ENCODE measurements around the gene CD24.
"Not testable (repeated sequence)": the region's sequence is repeated elsewhere in the genome, so short reads cannot be mapped to it uniquely, and the experiment has no call there.

CD24 gene

DNA sequence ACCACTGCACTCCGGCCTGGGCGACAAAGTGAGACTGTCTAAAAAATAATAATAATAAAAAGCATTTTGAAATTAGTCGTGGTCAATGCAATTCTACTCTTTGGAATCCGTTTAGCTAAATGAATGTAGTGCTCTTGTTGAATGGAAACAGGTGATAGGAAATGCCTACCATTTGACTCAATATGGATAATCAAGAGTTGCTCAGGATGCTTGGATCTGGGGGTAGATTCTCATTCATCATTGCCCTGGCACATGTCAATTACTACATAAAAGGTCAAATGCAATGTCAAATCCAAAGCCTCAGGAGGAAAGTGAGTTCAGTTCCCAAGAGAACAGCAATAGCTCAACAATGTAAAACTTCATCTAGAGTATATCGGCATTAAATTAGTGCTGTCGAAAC lies 3.8 kb downstream of the CD24 start:
- DNase-seq (ENCODE audit: low read depth in 1 of 2, low spot score in 1 of 2) = not testable (repeated sequence)

DNA sequence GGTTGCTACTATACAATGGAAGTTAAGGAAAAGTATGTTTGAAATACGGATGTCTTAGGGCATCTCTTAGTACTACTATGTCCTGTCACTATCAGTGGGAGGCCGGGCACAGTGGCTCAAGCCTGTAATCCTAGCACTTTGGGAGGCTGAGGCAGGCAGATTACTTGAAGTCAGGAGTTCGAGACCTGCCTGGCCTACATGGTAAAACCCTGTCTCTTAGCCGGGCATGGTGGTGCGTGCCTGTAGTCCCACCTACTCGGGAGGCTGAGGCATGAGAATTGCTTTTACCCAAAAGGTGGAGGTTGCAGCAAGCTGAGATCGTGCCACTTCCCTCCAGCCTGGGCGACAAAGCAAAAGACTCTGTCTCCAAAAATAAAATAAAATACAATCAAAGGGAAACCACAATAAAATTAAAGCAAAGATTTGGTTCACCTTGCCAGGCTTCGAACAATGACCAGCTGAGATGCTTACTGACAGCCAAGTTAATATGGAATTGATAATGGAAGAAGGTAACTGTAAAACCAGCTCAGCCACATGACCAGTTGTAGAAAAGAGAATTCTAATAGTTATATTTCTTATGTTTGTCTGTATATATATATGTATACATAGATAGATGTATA lies 6.5 kb downstream of the CD24 start:
- DNase-seq (ENCODE audit: low read depth in 1 of 2, low spot score in 1 of 2) = no peak

DNA sequence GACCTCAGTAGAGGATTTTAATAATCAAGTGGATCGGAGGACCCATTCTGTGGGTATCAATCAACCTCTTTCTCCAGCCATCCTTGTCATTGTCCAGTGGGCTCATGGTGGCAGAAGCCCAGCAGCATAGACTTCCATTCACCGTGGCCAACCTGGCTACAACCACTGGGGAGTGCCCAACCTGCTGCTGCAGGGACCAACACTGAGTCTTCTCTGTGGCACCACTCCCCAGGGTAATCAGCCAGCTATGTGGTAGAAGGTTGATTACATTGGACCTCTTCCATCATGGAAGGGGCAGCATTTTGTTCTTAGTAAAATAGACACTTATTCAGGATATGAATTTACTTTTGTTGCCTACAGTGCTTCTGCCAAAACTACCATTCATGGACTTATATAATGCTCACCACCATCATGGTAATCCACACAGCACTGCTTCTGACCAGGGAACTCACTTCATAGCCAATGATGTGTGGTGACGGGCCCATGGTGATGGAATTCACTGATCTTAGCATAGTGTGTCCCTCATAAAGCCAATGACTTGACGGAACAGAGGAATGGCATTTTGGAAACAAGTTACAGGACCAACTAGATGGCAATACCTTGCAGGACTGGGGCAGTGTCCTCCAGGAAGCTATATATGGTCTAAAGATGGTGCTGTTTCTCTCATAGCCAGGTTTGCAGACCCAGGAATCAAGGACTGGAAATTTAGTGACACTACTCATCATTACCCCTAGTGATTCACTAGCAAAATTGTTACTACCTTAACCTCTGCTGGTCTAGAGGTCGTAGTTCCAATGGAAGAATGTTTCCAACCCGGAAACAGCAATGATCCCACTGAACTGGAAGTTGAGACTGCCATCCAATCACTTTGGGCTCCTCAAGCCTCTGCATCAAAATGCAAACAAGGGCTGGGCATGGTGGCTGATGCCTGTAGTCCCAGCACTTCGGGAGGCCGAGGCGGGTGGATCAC lies 7.6 kb downstream of the CD24 start:
- no peak for DNase-seq (ENCODE audit: low read depth in 1 of 2, low spot score in 1 of 2)

DNA sequence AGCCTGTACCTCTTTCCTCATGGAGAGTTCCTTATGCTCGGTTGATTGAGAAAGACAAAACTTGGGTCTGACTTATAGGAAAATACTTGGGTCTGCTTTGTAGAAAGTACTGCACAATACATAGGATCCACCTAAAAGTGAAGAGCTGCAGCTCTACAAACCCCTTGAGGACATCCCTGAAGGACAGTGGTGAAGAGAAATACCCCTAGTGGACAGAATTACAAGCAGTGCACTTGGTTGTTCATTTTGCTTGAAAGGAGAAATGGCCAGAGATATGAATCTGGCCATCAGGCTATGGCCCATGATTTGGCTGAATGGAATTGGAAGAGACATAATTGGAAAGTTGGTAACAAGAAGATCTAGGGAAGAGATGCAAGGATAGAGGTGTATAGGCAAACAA lies 8.3 kb downstream of the CD24 start:
- no peak for DNase-seq (ENCODE audit: low read depth in 1 of 2, low spot score in 1 of 2)

DNA sequence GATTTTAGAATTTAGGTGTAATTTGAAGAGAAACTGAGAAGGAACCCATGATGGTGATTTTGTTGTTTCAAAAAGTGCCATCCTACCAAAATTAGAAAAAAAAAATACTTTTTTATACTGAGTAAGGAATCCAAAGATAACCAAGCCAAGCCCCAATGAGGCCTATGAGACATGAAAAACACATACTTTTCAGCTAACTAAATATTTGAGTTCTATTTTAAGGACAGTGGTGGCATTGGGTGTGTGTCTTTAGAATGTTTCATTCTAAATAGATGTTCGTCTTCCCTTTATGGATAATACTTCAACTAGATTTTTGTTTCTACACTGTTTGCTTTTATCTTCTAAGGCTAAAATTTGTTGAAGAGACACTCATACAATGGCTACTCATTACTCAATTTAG lies 9.6 kb downstream of the CD24 start:
- DNase-seq (ENCODE audit: low read depth in 1 of 2, low spot score in 1 of 2) = no peak

DNA sequence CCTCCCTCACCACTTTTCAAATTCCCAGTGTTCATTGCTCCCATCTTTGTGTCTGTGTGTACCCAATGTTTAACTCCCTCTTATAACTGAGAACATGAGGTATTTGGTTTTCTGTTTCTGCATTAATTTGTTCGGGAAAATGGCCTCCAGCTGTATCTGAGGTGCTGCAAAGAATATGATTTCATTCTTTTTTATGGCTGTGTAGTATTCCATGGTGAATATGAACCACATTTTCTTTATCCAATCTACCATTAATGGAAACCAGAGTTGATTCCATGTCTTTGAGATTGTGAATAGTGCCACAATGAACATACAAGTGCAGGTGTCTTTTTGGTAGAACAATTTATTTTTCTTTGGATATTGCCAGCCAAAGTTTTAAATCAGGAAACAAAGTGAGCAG lies 10.4 kb downstream of the CD24 start:
- no peak for DNase-seq (ENCODE audit: low read depth in 1 of 2, low spot score in 1 of 2)

DNA sequence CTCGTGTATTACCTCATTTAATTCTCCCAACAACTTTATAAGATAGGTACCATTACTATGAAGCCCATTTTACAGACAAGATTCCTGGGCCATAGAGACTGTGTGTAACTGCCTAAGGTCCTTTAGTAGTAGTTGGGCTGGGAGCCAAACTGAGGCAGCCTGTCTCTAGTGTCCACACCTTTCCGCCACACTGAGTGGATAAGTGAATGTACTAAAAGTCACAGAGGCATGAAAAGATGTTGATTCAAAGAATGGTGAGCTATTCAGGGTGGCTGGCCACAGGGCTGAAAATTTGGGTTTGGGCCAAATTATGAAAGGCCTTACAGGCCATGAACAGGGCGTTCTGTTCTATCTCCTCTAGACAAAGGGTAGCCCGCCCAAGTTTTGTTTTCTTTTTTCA lies 11.0 kb downstream of the CD24 start:
- no peak for DNase-seq (ENCODE audit: low read depth in 1 of 2, low spot score in 1 of 2)

DNA sequence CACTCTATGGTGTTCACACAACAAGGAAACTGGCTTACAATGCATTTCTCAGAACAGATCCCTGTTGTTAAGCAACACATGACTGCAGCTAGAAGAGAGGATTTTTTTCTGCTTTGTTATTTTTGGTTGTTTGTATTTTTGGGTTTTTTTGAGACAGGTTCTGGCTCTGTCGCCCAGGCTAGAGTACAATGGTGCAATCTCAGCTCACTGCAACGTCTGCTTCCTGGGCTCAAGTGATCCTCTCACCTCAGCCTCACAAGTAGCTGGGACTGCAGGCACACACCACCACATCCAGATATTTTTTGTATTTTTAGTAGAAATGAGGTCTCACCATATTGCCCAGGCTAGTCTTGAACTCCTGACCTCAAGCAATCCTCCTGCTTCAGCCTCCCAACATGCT lies 12.7 kb downstream of the CD24 start:
- DNase-seq (ENCODE audit: low read depth in 1 of 2, low spot score in 1 of 2) = no peak

DNA sequence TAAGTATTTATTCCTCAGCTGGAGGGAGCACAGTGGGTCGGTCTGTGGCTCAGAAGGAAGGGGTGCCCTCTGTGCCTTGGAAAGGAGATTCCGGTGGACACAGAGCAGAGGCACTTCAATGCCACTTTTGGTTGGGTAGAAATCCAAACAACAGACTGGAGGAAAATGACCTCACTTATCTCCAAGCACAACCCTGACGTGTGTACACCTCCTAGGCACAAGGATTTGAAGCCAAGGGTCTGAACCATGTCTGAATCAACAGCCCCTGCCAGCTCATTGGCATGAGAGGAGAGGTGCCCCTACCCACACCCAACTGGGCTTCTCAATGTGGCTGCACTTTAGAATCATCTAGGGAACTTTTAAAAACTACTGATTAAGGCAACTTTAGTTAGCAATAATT lies 13.4 kb downstream of the CD24 start:
- no peak for DNase-seq (ENCODE audit: low read depth in 1 of 2, low spot score in 1 of 2)

DNA sequence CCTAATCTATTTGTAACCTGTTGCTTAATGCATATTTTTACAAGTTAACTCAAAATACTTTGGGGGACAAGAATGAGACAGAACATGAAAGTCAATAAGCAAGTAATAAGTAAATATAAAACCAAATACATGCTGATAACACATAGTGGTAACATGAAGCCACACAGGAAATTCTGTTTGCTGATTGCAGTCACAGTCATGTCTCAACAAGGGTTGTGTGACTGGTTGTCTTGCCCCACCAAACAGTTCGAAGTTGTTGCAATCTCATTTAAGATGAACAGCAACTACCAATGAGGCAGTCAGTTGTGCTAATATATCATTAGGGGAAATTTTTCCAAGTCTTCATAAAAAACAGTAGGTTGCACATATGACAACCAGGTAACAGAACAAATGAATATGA lies 14.5 kb downstream of the CD24 start:
- DNase-seq (ENCODE audit: low read depth in 1 of 2, low spot score in 1 of 2) = no peak

DNA sequence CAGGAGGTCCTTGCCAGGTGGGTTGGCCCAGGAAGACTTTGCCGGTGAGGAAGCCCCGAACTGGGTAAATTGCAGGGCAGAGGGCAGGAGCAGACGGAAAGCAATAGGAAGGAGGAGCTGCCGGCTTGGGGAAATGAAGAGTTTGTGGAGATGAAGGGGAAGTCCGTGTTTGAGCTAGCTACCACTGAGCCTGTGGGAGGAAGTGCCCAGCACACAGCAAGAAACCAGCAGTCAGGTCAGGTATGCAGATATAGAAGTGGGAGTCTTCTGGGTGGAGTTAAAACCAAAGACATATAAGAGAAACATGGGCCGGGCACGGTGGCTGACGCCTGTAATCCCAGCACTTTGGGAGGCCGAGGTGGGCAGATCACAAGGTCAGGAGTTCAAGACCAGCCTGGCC lies 34.7 kb downstream of the CD24 start:
- DNase-seq (ENCODE audit: low read depth in 1 of 2, low spot score in 1 of 2) = no peak

DNA sequence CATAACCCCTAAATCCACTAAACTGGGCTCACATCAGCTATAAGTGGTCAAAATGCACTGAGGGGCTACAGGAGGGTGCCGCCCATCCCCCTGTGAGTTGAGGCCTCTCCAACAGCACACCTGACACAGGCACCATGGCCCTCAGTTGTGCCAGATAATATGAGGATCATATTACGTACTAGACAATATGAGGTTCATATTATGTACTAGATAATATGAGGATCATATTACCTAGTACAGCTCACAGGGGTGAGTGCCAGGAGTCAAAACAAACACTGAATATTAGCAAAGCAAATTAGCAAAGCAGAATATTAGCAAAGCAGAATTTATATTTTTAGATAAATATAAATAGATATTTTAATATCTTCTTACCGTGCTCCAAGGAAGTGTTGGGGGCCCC lies 35.3 kb downstream of the CD24 start:
- DNase-seq (ENCODE audit: low read depth in 1 of 2, low spot score in 1 of 2) = no peak

DNA sequence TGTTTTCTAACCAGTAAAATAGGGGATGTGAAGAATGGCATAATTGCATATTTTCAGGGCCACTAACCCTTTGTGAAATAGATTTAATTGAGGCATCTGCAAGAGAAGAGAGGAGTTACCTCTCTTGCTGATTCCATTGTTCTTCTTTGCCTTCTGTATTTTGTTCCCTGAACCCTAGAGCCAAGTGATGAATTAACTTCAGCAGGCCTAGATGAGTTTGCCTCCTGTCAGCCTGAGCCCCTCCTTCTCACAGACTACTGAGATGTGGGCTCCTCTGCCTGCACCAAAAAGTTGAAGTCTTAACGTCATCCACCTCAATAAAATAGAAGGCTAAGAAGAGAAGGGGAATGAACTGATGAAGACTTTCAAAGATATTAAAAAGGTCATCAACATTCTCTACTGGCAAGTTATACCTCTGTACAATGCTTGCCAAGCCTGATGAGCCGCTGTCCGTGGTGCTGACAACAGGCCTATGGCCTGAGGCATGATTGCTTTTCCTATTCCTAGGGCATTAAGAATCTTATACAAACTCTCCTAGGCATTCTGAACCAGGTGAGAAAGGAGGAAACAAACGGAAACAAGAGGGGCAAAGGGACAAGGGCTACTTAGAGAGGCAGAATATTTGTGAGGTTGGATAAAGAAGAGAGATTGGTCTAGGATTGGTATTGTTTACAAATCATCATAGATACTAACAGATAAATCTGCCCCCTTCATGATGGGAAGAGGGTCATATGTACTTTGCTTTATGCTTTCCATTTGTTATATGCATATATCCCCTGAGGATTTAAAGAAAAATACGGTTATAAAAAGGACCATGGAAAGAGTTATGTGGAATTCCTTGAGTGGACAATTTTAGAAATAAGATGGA lies 46.8 kb downstream of the CD24 start:
- DNase-seq (ENCODE audit: low read depth in 1 of 2, low spot score in 1 of 2) = no peak

DNA sequence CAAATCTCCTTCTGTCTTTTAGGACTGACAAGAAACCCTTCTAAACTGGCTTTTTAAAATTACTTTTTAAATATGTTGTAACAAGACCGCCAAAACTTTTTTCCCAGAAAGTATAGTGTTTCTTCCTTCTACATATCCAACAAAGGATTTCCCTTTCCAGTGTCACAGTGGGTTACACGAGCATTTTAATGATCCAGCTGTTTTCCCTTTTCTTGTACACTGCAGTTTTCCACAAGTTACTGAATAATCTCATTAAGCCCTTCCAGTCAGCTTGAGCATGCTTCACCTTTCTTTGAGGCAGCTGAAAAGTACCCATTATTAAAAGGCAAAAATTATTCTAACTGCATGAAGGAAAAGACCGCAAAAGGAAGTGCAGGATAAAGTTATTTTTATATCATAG lies 48.6 kb downstream of the CD24 start:
- no peak for DNase-seq (ENCODE audit: low read depth in 1 of 2, low spot score in 1 of 2)

DNA sequence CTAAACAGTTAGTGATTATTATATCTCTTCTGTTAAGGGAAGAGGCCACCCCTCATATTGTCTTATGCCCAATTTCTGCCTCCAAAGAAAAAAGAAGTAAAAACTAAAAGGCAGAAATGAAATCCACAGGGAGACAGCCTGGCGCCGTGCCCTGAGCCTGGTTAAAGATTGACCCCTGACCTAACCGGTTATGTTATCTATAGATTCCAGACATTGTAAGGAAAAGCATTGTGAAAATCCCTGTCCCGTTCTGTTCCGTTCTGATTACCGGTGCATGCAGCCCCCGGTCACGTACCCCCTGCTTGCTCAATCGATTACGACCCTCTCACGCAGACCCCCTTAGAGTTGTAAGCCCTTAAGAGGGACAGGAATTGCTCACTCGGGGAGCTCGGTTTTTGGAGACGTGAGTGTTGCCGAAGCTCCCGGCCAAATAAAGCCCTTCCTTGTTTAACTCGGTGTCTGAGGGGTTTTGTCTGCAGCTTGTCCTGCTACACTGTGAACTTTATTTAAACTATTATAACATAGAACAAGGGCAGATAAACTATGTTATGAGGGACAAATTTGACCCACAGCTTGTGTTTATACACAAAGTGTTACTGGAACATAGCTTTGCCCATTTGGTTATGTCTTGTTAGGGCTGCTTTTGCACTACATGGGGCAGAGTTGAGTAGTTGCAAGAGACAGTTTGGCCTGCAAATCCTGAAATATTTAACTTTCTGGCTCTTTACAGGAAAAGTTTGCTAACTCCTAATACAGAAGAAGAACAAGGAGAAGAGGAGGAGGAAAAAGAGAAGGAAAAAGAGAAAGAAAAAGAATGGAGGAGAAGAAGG lies 49.6 kb downstream of the CD24 start:
- no peak for DNase-seq (ENCODE audit: low read depth in 1 of 2, low spot score in 1 of 2)

DNA sequence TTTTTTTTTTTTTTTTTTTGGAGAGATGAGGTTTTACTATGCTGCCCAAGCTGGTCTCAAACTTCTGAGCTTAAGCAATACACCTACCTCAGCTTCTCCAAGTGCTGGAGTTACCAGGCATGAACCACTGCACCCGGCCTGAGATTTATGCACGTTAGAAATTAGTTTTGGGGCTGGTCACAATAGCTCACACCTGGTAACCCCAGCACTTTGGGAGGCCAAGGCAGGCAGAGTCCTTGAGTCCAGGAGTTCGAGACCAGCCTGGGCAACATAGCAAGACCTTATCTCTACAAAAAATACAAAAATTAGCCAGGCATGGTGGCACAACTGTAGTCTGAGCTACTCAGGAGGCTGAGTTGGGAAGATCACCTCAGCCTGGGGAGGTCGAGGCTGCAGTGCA lies 51.9 kb downstream of the CD24 start:
- DNase-seq (ENCODE audit: low read depth in 1 of 2, low spot score in 1 of 2) = no peak
